ENCODE data around the gene NTN3.

Gene NTN3

DNA sequence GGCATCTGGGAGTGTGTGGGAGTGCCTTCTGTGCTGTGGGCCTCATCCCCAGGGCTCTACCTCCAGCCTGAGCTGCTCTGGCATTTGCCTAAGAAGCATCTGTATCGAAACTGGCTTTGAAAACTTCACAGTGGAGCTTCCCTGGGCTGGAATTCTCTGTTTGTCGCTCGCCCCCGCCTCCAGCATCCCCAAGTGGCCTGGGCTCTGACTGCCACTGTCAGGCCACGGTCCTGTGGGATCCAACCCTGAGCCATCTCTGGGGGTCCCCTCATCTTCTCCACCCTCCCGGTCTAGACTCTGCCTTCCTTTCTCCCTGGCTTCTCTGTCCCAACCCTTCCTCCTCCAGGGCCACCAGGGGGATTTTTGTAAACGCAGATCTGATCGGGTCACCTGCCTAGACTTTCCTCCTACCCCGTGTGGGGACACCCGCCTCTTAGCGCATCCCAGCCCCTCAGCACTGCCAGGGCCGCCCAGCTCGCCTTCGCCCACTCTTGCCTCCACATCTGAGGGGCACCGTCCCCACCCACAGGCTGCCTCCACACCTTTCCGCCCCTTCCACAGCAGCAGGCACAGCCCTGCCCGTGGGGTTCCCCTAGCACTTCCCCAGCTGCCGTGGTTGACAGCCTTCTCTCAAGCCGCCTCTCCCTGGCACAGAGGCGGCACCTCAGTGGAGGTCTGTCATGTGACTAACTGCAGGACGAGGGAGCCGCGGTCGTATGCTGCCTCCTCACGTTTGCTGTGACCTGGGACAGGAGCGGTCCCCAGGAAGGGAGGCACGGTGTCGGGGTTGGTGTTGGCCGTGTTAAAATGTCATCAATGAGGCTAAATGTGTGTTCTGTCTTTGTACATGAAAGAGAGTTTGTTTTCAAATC is 15.8 kb downstream of the NTN3 start:
- no peak for TF ChIP-seq YY1 (IDR thresholded peaks at IDR 0.05; ENCODE audit: low read depth)
- TF ChIP-seq EP300 (IDR thresholded peaks at IDR 0.05; ENCODE audit: borderline replicate concordance) = no peak

DNA sequence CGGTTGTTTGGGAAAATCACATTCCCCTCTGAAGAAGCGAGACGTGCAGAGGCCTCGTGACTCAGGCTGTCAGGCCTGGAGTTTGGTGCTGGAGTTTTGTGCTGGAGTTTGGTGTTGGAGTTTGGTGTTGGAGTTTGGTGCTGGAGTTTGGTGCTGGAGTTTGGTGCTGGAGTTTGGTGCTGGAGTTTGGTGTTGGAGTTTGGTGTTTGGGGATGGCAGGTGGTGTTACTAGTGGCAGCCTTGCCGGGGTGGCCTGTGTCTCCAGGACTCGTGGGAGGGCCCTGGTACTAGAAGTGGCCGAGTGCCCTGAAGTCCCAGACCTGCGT is 16.4 kb downstream of the NTN3 start:
- TF ChIP-seq TEAD4 (IDR thresholded peaks at IDR 0.05) (no peak), FOXM1 (IDR thresholded peaks at IDR 0.05; ENCODE audit: borderline replicate concordance, low read depth) (no peak), TAF1 (IDR thresholded peaks at IDR 0.05; ENCODE audit: low read depth) (no peak), TCF12 (IDR thresholded peaks at IDR 0.05; ENCODE audit: low read depth) (no peak), NFIC (IDR thresholded peaks at IDR 0.05) (no peak), EGR1 (IDR thresholded peaks at IDR 0.05) (no peak), YY1 (IDR thresholded peaks at IDR 0.05; ENCODE audit: low read depth) (no peak), CEBPB (IDR thresholded peaks at IDR 0.05) (no peak), RAD21 (IDR thresholded peaks at IDR 0.05; ENCODE audit: low read depth) (no peak), CREB1 (IDR thresholded peaks at IDR 0.05; ENCODE audit: low read depth) (no peak)
- TF ChIP-seq, protein P1, sequence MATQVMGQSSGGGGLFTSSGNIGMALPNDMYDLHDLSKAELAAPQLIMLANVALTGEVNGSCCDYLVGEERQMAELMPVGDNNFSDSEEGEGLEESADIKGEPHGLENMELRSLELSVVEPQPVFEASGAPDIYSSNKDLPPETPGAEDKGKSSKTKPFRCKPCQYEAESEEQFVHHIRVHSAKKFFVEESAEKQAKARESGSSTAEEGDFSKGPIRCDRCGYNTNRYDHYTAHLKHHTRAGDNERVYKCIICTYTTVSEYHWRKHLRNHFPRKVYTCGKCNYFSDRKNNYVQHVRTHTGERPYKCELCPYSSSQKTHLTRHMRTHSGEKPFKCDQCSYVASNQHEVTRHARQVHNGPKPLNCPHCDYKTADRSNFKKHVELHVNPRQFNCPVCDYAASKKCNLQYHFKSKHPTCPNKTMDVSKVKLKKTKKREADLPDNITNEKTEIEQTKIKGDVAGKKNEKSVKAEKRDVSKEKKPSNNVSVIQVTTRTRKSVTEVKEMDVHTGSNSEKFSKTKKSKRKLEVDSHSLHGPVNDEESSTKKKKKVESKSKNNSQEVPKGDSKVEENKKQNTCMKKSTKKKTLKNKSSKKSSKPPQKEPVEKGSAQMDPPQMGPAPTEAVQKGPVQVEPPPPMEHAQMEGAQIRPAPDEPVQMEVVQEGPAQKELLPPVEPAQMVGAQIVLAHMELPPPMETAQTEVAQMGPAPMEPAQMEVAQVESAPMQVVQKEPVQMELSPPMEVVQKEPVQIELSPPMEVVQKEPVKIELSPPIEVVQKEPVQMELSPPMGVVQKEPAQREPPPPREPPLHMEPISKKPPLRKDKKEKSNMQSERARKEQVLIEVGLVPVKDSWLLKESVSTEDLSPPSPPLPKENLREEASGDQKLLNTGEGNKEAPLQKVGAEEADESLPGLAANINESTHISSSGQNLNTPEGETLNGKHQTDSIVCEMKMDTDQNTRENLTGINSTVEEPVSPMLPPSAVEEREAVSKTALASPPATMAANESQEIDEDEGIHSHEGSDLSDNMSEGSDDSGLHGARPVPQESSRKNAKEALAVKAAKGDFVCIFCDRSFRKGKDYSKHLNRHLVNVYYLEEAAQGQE (IDR thresholded peaks at IDR 0.05; ENCODE audit: low read depth) = no peak
- TF ChIP-seq, protein P2, sequence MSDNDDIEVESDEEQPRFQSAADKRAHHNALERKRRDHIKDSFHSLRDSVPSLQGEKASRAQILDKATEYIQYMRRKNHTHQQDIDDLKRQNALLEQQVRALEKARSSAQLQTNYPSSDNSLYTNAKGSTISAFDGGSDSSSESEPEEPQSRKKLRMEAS (IDR thresholded peaks at IDR 0.05) = no peak

DNA sequence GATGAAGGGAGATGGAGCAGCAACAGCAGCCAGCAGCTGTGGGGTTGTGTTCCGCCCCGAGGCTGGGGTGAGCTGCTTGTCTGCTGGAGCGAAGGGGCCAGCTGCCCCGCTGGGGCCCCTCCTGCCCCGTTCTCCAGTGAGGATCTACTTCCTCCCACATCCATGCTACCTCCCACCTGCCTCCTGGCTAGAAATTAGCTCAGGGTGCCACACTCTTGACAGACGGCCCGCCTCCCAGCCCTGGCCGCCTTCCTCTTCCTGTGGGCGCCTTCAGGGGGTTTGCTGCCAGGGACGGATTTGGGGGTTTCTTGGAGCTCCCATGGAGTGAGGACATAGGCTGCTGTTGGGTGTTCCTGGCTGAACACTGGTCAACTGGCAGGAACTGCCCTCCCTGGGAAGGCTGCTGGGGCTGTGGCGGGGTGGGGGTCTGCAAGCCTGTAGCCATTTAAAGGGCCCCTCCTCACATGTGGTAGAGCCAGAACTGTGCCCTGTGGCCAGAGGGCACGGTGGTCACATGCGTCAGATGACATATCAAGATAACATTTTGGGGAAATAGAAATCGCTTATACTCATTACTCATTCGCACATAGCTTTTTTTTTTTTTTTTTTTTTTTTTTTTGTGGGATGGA is 16.9 kb downstream of the NTN3 start:
- no peak for TF ChIP-seq CREB1 (IDR thresholded peaks at IDR 0.05; ENCODE audit: low read depth)
- no peak for TF ChIP-seq EP300 (IDR thresholded peaks at IDR 0.05; ENCODE audit: borderline replicate concordance)
- TF ChIP-seq NFIC (IDR thresholded peaks at IDR 0.05) = no peak
- no peak for TF ChIP-seq TCF12 (IDR thresholded peaks at IDR 0.05; ENCODE audit: low read depth)
- no peak for TF ChIP-seq FOXM1 (IDR thresholded peaks at IDR 0.05; ENCODE audit: borderline replicate concordance, low read depth)
- no peak for TF ChIP-seq CEBPB (IDR thresholded peaks at IDR 0.05)
- TF ChIP-seq, protein P1 (IDR thresholded peaks at IDR 0.05; ENCODE audit: low read depth) = no peak
- TF ChIP-seq EGR1 (IDR thresholded peaks at IDR 0.05) = no peak
- TF ChIP-seq, protein P3, sequence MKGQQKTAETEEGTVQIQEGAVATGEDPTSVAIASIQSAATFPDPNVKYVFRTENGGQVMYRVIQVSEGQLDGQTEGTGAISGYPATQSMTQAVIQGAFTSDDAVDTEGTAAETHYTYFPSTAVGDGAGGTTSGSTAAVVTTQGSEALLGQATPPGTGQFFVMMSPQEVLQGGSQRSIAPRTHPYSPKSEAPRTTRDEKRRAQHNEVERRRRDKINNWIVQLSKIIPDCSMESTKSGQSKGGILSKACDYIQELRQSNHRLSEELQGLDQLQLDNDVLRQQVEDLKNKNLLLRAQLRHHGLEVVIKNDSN (IDR thresholded peaks at IDR 0.05) = no peak
- no peak for TF ChIP-seq YY1 (IDR thresholded peaks at IDR 0.05; ENCODE audit: low read depth)
- no peak for TF ChIP-seq TEAD4 (IDR thresholded peaks at IDR 0.05)
- TF ChIP-seq, protein P2 (IDR thresholded peaks at IDR 0.05) = no peak
- TF ChIP-seq RAD21 (IDR thresholded peaks at IDR 0.05; ENCODE audit: low read depth) = no peak
- TF ChIP-seq TAF1 (IDR thresholded peaks at IDR 0.05; ENCODE audit: low read depth) = no peak
- no peak for TF ChIP-seq ZBTB7A (IDR thresholded peaks at IDR 0.05; ENCODE audit: low read depth)

DNA sequence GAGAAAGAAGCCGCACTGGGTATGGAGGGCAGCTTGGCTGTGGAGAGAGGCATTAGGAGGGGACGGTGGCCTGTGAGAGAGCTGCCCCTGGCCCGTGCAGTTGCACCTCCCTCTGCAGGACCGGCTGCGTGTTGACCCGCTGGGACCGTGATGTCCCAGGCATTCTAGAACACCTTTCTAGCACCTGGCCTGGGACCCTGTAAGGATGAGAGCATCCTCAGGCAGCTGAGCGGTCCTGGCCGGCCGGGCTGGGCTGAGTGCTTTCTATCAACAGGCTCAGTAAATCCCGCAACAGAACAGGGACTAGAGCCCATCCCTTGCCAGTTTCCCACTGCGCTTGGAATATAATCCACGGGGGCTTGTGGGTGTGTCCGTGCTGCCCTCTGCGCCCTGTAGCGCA is 18.5 kb downstream of the NTN3 start:
- no peak for TF ChIP-seq CEBPB (IDR thresholded peaks at IDR 0.05)
- TF ChIP-seq, protein P3 (IDR thresholded peaks at IDR 0.05) = no peak

DNA sequence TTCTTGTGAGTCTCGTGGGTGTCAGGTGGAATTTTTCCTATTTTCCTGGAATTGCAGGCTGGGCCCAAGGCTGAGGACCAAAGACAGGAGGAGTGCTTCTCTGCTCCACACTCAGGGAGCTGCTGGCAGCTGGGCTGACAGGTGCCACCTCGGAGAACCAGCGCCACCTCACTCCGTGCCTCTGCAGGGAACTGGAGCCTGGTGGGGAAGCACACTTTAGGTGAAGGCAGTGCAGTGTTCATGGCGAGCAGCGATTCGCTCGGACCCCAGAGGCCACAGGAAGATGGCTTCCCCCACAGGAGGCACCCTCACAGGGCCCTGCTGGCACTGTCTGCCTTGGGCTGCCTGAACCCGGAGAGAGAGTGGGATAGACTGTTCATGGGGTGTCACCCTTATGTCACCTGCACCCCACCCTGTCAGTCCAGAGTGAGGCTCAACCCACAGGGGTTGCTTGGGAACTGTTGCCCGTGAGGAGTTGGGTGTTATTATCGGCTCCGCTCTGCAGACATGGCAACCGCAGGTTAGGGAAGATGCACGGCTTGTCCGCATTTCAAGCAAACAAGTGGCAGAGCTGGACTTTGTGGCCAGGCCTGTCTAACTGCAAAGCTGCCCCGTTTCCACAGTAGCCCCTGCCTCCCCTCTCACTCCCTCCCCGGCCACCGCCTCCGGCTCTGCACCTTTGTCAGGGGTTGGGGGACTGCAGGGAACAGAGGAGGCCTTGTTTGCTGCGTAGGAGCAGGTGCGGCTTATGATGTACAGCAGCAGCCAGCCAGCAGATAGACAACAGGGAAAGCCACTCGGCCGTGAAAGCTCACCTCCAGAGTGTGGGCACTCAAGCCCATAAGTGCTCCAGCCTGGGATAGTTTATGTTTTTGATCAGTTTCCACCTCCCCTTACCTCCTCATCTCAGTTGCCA is 19.4 kb downstream of the NTN3 start:
- TF ChIP-seq, protein P3 (IDR thresholded peaks at IDR 0.05) = no peak
- TF ChIP-seq TCF12 (IDR thresholded peaks at IDR 0.05; ENCODE audit: low read depth) (no peak), CEBPB (IDR thresholded peaks at IDR 0.05) (no peak), TAF1 (IDR thresholded peaks at IDR 0.05; ENCODE audit: low read depth) (no peak), FOXM1 (IDR thresholded peaks at IDR 0.05; ENCODE audit: borderline replicate concordance, low read depth) (no peak), NFIC (IDR thresholded peaks at IDR 0.05) (no peak), RAD21 (IDR thresholded peaks at IDR 0.05; ENCODE audit: low read depth) (no peak), ZBTB7A (IDR thresholded peaks at IDR 0.05; ENCODE audit: low read depth) (no peak), CREB1 (IDR thresholded peaks at IDR 0.05; ENCODE audit: low read depth) (no peak), EGR1 (IDR thresholded peaks at IDR 0.05) (no peak), EP300 (IDR thresholded peaks at IDR 0.05; ENCODE audit: borderline replicate concordance) (no peak), YY1 (IDR thresholded peaks at IDR 0.05; ENCODE audit: low read depth) (no peak)
- TF ChIP-seq, protein P1 (IDR thresholded peaks at IDR 0.05; ENCODE audit: low read depth) = no peak
